Stimulated activated CD4-positive, alpha-beta T cell treated with anti-CD3 and anti-CD28 coated beads, Interleukin-2, amount 100 ng/mL, for 24 hours (primary cell): ENCODE results near the gene DCAF12.
"Not testable (repeated sequence)": the region's sequence is repeated elsewhere in the genome, so short reads cannot be mapped to it uniquely, and the experiment has no call there.

ENCODE experiments used
- DNase-seq, 2 donors: peaks; one replicate each; pipeline ENCODE4 v3.0.0-alpha.2; 2020

The DCAF12 gene

DNA sequence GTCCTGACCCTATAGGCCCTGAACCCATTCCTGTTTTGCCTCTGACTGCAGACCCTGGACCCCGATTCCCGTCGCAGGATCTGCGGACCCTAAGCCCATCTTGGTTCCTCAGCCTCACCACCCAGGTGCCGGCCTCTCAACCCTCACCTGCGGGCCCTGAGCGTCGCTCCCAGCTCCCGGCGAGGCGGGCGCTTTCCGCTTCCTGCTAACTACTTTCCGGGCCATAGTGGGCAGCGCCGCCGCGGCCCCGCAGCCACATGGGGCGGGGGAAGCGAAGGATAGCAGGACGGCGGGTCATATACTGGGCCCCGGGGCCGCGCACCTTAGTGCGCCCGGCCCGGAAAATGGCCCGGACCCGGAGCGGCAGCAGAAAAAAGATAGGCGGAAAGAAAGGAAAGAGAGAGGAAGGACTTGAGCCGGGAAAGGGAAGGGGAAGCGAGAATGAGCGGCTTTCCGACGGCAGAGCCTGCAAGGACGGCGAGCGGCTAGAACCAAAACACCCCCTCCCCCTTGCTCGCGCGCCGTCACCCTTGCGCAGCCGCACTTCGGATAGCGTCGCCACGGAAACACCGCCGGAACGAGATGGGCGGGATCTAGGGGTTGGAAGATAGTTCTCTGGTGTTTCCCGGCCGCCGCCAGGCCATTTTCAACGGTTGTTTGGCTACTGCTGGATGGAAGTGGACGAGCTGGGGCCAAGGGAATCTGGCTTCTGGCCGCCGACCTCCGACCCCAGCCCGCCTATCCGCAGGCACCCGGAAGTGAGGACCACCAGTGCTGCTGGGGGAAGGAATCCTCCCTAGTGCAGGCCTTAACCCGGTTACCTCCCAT lies at the start of gene DCAF12:
Gene DCAF12 (minus strand): TSS at position 492 of the 828 bp plus-strand sequence. CDS start 267 bp downstream, at position 225.
- peak; percentile 91 for DNase-seq

DNA sequence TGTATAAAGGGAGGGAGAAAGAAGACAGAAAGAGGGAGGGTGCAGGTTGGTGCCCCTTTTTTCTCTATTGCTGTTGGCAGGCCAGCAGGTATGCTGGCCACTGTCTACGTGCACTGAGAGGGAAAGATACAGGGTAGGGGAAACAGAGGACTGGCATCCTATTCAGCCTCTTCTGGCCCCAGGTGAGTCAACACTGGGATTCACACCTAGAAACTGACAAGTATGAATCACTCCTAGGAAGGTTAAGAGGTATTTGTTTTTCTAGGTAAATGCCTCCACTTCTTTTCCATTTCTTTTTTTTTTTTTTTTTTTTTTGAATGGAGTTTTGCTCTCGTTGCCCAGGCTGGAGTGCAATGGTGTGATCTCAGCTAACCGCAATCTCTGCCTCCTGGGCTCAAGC lies 49.6 kb upstream of the DCAF12 start:
- no peak for DNase-seq

DNA sequence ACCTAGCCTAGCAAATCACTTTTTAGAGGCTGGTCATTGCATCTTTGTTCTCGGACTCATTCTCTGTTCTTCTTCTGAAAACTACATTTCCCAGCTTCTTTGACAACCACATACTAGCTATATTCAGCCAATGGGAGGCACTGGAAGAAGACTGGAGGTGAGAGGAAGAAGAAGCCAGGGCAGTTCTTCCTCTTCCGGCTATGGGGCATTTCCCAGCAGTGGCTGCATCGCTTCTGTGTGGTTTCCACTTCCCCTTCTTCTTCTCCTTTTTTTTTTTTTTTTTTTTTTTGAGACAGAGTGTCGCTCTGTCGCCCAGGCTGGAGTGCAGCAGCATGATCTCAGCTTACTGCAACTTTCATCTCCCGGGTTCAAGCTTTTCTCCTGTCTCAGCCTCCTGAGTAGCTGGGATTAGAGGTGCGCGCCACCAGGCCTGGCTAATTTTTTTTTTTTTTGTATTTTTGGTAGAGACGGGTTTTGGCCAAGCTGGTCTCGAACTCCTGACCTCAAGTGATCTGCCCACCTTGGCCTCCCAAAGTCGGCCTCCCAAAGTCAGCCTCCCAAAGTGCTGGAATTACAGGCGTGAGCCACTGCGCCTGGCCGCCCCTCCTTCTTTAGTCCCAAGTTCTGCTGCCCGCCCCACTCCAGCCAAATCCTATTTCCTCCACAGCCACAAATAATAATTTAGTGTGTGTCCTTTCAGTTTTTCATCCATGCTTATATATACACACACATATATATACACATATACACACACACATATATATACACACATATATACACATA lies 45.4 kb upstream of the DCAF12 start:
- DNase-seq = peak; percentile 17 to 45

DNA sequence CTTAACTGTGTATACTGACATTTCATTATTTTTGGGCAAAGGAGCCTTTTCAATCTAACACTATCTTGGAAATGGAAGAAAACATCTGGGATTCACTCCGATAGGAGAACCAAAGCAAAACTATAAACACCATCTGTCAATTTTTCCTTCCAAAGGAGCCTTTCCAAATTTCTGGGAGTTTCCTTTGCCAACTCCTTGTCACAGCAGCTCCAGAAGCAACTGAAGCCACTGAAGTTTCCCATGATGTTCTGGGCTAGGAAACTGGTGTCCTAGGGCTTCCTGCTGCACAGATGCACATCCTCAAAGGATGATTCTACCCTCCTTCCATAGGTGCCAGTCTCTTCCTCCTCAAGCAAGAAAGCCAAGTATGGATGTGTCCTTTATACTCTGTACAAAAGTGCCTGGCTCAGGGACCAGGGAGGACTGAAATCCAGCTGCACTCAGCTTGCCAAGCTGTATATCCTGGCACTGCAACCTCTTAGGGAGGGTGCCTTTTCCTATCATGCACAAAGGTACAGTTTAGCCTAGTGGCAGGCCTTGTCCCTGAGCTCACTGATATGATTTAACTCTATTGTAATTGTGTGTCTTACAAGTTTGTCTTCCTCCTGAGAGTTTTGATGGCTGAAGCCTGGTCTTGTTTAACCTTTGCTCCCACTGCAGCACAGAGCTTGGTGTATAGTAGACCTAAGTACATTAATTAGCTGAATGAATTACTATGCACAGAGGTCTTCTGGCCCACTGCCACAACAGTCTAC lies 43.9 kb upstream of the DCAF12 start:
- no peak for DNase-seq

DNA sequence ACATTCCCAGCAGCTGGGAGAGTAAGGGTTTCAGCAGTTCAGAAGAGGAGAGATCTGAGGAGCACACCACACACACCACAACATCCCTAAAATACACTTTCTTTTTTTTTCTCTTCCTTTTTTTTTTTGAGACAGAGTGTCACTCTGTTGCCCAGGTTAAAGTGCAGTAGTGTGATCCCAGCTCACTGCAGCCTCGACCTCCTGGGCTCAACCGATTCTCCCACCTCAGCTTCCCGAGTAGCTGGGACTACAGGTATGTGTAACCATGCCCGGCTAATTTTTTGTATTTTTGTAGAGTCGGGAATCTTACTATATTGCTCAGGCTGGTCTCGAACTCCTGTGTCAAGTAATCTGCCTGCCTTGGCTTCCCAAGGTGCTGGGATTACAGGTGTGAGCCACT lies 42.6 kb upstream of the DCAF12 start:
- DNase-seq = no peak

DNA sequence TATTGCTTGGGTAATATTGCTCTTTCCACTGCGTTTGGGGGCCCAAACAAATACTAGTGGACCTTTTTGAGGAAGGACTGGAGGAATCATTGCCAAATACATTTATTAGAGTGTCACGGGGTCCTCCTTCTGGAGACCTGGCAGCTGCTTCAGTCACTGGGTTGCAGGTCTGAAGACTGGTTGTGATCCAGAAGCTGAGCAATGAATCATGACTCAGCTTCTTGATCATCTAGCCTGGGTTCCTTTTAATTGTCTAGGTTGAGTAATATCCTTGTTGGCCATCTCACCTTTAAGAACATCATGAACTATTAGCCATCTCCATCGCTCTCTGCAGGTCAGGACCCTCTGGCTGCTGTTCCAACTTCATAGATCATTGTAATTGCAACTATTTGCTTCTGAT lies 36.9 kb upstream of the DCAF12 start:
- DNase-seq = no peak

DNA sequence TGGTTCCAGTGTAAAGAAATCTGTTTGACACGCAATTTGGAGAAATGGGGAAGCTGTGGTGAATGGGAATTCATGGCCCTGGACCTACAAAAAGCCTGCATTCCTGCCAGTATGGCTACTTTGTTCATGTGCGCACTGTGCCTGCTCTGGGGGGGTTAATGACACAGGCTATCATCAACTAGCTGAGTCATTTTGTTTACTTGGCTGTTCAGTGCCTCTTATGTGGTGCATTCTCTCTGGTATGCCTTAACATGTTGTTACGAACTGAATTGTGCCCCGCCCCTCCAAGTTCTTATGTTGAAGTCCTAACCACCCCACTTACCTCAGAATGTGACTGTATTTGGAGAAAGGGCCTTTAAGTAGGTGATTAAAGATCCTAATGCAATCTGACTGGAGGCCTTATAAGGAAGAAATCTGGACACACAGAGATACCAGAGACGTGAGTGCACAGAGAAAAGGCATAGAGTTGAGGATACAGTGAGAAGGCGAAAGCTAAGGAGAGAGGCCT lies 31.9 kb upstream of the DCAF12 start:
- DNase-seq = no peak

DNA sequence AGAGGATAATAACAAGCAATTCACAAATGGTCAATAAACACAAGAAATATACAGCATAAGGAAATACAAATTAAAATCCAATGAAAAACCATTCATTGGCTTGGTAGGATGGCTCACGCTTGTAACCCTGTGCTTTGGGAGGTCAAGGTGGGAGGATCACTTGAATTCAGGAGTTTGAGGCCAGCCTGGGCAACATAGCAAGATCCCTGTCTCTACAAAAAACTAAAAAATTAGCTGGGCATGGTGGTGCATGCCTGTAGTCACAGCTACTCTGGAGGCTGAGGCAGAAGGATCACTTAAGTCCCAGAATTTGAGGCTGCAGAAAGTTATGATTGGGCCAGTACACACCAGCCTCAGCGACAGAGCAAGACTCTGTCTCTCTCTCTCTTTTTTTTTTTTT lies 31.4 kb upstream of the DCAF12 start:
- no peak for DNase-seq

DNA sequence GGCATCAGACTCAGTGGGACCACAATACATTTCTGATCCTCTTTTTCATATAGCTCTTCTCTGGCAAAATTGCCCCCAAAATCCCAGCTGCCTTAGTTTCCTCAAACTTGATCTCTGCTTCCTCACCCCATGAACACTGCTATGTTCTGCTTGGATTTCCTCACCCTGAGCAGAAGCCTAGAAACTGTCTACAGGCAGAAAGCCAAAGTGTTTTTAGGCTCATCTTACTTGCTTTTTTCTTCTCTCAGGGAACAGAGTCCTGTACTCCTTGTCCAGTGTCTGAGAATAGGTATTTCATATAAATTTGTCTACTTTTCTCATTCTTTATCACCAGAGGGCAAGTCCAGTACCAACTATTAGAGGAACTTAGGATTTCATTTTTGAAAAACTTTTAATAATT lies 30.8 kb upstream of the DCAF12 start:
- DNase-seq = no peak

DNA sequence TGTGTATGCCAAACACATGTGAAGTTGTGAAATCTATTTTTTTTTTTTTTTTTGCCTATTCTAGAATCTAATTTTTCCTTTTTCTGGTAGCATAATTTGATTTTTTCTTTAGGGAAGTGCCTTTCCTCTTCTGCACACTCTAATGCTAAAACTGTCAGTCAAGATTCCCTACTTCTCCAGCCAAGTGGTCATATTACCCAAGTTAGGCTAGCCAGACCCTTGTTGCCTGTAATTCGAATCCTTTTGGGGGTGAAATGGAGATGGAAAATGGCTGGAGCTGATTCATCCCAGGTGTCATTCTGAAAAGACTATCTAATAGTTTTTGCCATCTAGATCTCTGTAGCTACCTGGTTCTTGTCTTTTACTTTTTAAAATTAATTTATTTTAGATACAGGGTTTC lies 27.6 kb upstream of the DCAF12 start:
- DNase-seq = no peak

DNA sequence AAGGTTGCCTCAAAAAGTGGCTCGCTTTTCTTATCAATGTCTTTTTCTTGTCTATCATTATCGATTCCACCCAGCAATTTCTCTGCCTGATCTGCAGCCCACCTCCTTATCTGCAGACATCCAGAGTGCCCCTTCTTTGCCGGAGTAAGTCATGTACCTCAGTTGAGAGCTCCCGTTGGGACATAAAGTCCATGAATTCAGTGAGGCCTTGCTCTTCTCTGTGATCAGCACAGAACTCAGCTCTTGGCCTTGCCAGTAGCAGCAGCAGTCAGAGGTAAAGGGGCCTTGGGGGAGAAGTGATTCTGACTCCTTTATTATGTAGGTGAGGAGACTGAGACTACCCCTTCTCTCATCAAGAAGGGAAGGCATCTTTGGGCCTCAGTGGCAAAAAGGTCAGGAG lies 24.9 kb upstream of the DCAF12 start:
- no peak for DNase-seq

DNA sequence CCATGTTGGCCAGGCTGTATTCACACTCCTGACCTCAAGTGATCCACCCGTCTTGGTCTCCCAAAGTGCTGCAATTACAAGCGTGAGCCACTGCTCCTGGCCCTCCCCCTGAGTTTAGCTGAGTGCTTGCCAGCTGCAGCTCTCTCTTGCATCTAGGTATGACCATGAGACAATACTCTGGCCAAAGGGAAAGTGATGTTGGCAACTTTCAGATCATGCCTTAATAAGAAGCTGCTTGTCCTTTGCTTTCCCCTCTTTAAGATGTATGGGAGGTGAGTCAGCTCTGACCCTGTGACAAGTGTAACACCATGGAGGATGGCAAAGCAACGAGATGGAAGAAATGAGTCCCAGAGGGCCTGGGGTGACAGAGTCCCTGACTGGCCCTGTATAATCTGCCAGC lies 18.7 kb upstream of the DCAF12 start:
- DNase-seq = no peak

DNA sequence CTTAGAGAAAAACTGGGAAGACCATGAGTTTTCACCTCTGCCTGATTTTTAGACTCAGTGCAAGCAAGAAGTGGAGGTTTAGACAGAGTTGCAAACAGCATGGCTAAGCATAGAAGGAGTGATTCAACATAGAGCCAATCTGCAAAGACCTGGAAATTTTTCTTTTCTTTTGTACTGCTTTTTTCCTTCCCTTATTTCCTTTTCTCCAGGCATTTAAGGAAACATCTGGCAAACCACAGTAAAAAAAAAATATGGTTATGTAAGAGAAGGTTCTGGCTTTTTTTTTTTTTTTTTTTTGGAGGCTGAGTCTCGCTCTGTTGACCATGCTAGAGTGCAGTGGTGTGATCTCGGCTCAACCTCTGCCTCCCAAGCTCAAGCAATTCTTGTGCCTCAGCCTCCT lies 16.6 kb upstream of the DCAF12 start:
- DNase-seq = no peak

DNA sequence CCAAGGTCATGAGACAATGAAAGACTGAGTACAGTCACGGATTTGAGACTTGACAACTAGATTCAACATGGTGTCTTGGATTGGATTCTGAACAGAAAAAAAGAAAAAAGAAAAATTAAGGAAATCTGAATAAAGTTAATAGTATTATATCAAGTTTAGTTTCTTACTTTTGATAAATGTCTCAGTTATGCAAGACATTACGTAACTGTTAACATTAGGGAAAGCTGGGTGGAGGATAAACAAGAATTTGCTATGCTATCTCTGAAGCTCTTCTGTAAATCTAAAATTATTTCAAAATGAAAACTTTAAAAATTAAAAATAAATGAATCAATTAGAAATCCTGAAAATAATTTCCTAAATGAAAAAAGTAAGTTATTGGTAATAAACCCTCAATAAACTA lies 14.4 kb upstream of the DCAF12 start:
- no peak for DNase-seq

DNA sequence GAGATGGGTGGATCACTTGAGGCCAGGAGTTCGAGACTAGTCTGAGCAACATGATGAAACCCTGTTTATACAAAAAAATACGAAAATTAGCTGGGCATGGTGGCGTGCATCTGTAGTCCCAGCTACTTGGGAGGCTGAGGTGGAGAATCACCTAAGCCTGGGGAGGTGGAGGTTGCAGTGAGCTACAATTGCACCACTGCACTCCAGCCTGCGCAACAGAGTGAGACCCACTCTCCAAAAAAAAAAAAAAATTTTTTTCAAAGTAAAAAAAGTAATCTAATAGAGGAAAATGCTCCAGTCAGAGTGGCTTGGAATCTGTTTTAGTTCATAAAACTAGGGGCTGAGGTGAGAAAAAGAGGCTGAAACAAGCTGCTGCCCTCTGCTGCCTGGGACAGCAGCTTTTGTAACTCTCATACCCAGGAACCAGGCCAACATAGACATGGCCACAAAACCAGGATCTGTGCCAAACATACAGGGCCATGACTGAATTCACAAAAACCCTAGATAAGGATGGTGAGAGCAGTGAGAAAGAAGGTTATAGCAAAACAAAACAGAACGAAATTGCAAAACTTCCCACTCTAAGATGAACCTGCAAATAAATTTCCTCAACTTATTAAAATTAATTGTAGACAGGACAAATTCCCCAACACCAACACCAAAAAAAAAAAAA lies 13.1 kb upstream of the DCAF12 start:
- DNase-seq = no peak

DNA sequence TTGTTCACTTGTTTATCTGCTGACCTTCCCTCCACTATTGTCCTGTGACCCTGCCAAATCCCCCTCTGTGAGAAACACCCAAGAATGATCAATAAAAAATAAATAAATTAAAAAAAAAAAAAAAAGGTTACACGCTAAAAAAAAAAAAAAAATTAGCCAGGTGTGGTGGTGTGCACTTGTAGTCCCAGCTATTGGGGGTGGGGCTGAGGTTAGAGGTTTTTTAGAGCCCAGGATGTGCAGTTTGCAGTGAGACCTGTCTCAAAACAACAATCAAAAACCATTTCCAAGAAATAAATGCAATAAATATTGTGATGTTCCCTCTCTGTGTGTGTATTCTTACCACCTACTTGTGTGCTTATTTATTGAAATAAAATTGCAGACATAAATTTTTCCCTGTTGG lies 12.1 kb upstream of the DCAF12 start:
- not testable (repeated sequence) for DNase-seq

DNA sequence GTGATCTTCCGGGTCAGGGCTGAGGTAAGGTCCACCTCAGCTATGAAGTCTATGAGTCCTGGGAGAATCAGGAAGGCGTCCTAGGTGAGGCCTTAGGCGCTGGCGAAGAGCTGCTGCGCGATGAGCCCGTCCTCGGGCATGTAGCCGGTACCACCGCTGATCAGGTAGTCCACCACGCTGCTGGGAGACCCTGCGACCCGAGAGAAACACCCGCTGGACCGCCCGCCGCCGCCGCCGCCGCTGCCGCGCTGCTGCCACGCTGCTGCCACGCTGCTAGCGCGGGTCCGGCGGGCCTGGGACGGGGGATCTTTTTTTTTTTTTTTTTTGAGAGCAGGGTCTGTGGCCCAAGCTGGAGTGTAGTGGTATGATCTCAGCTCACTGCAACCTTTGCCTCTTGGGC lies 8.0 kb upstream of the DCAF12 start:
- no peak for DNase-seq

DNA sequence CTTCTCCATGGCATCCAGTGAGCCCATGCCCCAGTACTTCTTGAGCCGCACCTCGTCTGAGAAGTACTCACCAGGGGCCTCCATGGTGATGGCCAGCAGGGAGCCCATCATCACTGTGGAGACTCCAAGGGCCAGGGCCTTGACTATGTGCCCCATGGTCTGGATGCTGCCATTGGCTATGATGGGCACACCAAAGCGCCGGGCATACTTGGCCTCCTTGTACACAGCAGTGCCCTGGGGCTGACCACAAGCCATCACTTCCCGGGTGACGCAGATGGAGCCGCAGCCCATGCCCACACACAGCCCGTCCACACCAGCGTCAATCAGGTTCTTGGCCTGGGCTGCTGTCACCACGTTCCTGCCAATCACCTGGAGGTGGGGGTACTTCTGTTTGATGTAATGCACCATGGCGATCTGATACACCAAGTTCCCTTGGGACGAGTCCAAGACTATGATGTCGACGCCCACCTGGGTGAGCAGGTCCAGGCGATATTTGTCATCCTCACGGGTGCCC lies 7.0 kb upstream of the DCAF12 start:
- DNase-seq = no peak

DNA sequence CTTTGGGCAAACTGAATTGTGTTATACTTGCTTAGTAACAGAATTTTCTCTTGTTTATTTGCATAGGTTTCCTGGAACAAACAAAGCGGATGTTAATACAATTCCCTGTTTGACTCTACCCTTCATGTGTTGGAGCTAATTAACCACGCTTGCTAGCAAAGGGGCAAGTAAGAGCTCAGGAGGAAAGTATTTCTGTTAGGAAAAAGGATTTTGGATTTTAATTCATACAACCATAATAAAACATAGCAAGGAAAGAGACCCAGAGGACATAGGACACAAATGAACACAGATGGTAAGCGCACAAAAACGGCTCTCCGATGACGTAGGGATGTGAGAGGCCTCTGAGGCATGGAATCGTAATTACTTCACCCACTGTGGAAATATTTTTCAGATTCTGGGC lies 5.1 kb upstream of the DCAF12 start:
- DNase-seq = no peak

DNA sequence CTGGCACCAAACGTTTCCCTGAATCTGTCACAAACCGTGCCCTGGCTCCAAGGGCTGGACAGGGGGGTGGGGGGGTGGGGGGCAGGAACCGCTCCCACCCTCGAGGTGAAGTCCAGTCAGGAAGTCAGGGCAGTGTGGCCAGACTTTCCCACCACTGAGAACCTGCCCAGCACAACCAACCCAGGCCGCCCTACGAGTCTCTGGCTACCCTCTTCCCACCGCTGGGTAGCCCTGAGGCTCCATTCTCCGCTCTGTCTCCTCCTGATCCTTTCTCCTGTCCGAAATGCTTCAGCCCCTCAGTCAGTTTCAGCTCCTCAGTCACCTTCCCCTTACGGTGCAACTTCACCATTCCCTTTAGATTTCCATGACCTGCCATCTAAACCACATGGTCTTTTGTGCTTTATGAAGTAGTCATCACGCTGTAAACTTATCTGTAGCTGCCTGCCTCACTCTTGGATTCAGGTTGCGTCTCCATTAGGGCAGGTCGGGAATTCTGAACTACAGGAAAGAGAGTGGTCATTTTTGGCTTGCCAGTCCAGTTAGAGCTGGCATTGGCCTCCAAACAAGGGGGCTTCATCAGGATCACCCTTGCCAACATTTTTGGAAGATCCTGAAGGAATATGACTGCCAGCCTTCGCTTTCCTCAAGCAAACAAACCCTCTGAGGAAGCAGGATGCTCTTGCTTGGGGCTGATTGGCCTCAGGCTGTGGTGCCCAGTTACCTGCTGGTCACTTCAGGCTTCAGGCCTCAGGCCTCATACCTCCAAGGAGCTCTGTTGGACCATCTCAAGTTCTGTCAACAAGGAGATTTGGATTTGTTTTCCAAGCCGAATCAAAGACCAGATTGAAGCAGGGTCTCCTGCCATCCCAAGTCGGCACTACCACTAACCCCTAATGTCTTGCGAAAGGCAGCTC lies 794 bp upstream of the DCAF12 start:
- no peak for DNase-seq

DNA sequence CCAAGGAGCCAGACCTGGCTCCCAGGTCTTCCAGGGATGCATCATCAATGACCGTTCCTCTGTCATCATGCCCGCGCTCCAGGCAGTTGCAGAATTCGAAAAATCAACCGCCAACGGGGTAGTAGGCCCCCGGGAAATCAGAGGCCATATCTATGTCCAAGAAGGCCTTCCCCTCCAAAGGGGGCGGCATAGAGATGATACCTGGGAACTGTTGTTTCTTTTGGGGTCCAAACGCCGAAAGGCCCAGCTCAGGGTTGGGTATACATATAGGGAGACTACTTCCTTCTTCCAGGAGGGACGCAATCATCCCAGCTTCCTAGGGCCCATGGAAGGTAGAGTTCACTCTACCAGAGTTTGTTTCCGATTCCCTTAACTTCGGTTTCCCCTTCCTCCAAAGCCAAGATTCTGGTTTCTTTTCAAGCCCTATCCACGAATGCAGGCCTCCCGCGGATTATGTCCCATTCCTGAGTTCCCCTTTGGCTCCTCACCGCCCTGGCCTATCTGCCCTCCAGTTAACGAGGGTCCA lies 754 bp downstream of the DCAF12 start:
- no peak for DNase-seq
